Activated T-helper 9 cell treated with anti-CD3 and anti-CD28 coated beads, Interleukin-2, amount 50 U/mL, for 16 hours (primary cell): Measurements from ENCODE around the gene ATL3.
"Not testable (repeated sequence)": the region's sequence is repeated elsewhere in the genome, so short reads cannot be mapped to it uniquely, and the experiment has no call there.

Experiments used
- DNase-seq: peaks from one replicate; pipeline ENCODE4 v3.0.0-alpha.2; 2020; ENCODE audit warnings: low read depth

The ATL3 gene

DNA sequence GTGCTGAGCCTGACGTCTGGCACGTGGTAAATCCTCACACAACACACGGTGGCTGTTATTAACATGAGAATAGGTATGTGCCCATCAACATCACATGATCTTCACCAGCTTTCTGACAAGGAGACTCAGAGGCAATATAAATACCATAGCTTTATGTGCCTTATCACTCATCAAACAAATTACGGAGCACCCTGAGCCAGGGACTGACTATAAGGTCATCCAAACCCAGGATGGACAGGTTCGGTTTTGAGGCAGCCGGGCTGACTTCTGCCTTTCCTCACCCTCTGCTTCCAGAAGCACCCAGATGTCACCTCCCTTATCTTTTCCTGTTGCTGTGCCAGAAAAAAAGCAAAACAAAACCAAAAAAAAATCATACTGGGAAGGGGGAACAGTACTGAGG lies 51.2 kb downstream of the ATL3 start:
- DNase-seq = no peak

DNA sequence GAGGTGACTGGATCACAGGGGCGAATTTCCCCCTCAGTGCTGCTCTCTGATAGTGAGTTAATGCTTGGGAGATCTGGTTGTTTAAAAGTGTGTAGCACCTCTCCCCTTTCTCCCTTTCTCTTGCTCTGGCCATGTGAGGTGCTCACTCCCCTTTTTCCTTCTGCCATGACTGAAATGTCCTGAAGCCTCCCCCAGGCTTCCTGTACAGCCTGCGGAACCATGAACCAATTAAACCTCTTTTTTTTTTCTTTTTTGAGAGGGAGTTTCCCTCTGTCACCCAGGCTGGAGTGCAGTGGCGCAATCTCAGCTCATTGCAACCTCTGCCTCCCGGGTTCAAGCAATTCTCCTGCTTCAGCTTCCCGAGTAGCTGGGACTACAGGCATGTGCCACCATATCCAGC lies 53.5 kb downstream of the ATL3 start:
- not testable (repeated sequence) for DNase-seq

DNA sequence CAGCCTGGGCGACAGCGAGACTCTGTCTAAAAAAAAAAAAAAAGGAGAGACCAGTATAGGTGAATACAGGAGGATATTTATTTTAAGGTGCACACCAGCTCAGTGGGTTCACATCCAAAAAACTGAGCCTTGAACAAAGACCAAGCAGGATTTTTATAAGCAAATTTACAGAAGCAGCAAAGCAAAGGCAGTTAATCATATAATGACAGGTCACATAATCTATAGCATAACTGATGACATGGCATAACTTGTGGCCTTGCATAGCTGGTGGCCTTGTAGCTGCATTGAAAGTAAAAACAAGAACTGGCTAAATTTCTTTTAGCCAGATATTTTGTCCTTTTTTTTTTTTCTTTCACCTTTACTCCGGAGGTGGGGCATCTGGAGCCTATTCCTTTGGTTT lies 54.2 kb downstream of the ATL3 start:
- DNase-seq = no peak

DNA sequence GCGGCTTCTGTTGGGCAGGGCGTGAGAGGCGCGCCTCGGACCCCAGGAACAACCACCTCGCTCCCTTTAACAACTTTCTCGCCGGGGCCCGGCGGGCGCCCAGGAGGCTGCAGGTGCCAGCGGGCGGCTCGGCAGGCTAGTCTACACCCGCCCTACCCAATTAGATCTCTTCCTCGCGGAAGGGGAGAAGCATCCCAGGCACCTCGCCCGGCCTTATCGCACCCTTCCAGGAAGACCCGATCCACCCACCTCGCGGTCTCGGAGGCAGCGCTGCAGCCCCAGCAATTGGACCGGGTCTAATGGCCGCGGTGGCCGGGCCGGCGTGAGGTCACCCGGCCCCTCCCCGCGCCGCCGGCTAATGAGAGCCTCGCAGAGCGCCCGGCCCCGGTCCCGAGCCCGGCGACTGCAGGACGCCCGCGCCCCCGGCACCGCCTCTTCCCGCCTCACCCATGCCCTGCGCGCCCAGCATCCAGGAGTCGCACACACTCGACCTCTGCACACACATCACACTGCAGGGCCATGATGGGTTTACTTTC lies 57.0 kb downstream of the ATL3 start, which contains the start of gene PLAAT3:
TSS of gene PLAAT3 (minus strand) at position 298 of the 536 bp plus-strand sequence. CDS start 419 bp downstream, outside the sequence.
- DNase-seq = peak; percentile 8

DNA sequence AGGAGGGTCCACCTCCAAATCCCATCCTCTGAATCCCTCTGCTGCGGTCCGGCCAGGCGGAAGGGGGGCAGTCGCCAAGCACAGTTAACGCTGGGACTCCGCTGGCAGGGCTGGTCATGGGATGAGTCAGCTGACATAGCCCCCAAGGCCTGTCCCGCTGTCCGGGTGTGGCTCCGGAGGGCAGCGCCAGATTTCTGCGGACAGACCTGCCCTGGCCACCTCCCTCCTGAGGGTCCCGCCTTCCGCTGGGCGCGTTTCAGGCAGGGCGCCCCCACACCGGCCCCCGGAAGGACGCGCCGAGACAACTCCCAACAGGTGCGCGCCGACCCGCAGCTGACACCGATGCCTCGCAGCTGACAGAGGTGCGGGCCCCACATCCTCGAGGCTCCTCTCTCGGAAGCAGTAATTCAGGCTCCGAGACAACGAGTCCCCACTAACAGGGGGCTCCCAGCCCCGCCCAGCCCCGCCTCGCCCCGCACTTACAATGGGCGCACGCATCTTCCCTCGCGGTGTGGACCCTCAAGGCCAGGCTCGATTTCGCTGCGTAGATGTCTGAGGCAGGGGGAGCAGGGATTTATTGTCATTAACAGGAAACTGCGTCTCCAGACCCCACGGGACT lies 57.5 kb downstream of the ATL3 start:
- peak; percentile 12 for DNase-seq

DNA sequence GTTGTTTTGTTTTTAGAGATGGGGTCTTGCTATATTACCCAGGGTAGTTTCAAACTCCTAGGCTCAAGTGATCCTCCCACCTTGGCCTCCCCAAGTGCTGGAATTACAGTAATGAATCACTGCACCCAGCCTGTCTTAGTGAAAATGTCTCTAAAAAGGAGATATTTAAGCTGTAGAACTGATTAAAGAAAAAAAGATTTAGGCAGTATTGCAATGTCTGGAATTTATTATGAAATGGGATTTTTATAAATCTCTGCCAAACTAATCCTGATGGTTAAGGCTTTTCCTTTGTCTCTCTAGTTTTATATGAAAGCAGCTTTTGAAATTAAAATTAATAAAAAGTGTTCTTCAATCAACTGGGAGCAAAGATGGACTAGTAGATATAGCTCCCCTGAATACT lies 59.0 kb downstream of the ATL3 start:
- no peak for DNase-seq

DNA sequence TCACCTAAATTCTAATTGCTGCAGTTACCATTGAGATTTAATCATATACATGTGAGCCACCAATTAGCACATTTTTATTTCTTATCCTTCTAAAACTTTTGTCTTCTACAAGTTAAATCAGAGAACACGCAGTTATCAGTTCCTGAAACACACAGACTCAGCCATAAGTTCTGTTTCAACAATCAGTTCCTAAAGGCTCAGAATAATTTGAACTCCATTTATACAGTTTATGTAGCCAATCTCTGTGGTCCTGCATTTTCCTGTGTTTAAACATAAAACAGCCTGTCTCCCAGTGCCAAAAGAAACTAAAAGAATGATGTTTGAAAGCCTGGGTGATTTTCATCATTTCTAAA lies 59.8 kb downstream of the ATL3 start:
- no peak for DNase-seq

DNA sequence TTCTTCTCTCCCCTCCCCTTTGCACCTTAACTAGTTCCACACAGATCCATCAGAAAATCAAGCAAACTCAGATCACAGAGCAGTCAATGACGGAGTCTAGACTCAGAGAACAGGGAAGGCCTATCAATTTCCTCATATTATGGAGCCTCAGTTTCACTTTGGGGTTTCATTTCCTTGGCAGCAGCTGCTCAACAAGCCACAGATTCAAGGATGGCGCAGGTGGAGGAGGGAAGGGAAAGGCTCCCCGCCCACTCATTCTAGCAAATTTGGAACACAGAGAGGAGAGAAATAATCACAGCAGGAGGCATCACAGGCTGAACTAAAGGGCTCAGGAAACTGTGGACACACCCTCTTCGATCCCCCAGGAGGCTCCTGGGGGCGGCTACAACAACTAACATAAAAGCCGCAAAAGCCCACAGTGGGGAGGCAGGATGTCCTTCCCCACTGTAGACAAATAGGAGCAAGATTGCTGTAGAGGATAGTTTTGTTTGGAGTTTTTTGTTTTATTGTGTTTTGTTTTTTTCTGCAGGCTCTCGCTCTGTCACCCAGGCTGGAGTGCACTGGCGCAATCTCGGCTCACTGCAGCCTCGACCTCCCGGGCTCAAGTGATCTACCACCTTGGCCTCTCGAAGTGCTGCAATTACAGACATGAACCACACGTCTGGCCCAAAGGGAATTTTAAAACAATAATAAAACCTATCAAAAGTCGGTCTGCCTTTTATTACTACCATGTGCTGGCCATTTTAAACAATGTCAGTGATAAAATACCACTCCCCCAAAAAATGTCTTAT lies 60.4 kb downstream of the ATL3 start:
- DNase-seq = no peak

DNA sequence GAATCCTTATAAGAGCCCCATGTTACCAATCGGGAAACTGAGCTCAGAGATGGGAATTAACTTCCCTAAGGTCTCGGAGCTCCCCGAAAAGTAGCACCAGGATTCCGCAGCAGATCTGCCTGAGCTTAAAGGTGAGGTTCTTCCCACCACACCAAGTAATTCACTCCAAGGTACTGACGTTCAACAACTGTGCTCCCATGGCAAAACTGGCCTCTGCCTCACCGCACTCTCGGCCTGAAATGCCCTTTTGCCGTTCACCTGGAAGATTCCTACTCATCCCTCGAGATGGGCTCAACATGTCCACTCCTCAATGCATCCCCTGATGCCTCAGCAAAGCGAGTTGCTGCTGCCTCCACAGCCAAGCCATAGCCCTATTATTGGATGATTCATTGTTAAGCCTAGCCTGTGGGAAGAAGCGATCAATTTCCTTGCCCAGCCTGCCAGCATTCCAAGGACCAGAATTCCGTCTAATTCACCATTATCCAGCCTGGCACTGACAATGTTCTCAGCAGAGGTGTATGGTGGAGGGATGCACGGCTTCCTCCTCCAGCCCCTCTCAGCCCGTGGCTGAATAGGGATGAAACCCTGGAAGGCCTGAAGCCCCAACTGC lies 61.1 kb downstream of the ATL3 start:
- no peak for DNase-seq

DNA sequence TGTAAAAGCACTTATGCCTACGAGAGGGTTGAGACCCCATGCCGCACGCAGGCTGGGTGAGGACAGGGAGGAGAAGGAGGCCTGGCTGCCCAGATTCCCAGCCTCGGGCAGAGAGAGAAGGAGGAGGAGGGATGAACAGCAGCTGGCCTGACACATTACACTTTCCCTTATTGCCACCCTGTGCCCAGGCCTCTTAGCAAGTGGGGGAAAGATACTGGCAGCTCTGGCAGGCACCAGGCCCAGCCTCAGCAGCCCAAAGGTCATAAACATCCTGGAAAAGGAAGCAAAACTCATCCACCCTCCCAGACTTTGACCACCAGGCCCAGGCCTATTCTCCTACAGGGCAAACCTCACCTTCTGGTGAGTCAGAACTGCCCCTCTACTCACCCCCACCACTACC lies 61.6 kb downstream of the ATL3 start:
- DNase-seq = no peak

DNA sequence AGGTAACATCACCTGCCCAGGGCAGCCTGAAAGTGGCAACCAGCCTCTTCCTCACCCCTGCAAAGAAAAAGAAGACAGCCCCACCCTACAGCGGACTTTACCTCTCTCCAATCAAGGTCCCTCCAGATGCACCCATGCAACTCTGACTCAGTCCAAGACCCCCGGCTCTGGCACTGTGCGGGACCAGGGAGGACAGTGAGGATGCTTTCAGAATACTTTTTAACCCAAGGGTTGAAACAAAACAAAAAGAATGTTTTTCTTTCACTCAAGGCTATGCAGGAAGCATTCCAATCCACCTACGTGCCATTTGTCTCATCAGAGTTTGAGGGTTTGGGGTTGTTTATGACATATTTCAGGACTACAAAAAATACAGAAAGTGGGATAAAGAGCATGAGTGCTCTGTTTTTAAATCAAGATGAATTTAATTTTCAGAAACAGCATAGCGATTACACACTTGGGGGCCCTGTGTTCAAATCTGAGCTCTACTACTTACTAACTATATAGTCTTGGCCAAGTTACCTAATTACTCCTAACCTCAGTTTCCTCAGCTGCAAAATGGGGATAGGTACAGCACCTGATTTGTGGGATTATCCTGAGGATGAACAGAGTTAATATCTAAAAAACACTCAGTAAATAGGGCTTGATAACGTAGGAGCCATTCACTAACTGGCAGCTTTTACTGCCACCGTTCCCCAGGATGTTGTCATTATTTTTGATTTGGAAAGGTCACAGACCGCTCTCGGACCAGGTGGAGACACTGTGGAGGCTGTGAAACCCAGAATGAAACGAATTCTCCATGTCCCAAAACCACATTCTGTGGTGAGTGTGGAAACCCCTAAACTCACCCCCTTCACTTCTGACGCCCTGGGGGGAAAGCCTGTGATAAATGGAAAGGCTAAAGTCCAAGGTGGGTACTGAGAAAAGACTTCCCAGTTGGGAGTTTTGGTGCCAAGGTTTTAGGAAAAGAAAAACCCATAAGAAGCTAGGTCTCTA lies 62.5 kb downstream of the ATL3 start:
- DNase-seq = no peak

DNA sequence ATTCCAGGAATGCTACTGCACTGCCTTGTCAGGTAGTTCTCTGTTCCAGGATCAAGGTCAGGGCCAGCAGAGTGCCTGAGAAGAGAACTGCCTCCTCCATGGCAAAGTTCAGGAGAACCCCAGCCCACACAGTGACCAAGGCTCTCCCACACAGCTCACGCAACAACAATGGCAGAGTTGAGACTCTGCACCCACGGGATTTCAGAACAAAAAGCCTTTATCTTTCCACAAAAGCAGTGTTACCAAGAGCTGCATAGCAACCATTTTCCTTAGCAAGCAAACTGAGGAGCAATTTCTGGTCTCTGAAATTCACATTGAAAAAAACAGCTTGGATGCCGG lies 68.0 kb downstream of the ATL3 start:
- no peak for DNase-seq

DNA sequence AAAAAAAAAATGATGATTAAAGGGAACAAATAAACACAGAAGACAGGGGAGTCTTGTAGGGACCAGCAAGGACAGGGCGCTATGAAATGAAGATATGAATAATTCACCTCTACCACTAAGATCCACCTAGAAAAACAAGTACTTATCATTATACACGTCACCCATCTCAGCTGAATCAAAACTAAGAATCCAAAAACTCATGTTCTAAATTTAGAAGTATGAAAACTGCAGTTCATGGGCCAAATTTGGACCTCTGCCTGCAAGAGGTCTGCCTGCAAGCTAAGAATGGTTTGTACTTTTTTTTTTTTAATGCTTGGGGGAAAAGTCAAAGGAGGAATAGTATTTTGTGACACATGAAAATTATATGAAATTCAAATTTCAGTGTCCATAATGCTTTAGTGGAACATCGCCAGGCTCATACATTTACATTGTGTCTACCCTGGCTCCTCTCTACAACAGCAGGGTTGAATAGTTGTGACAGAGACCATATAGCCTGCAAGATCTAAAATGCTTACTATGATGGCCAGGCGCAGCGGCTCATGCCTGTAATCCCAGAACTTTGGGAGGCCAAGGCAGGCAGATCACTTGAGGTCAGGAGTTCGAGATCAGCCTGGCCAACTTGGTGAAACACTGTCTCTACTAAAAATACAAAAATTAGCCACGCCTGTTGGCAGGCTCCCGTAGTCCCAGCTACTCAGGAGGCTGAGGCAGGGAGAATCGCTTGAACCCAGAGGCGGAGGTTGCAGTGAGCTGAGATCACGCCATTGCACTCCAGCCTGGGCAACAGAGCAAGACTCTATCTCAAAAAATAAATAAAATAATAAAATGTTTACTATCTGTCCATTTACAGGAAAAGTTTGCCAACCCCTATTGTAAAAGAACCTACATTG lies 68.6 kb downstream of the ATL3 start:
- not testable (repeated sequence) for DNase-seq

DNA sequence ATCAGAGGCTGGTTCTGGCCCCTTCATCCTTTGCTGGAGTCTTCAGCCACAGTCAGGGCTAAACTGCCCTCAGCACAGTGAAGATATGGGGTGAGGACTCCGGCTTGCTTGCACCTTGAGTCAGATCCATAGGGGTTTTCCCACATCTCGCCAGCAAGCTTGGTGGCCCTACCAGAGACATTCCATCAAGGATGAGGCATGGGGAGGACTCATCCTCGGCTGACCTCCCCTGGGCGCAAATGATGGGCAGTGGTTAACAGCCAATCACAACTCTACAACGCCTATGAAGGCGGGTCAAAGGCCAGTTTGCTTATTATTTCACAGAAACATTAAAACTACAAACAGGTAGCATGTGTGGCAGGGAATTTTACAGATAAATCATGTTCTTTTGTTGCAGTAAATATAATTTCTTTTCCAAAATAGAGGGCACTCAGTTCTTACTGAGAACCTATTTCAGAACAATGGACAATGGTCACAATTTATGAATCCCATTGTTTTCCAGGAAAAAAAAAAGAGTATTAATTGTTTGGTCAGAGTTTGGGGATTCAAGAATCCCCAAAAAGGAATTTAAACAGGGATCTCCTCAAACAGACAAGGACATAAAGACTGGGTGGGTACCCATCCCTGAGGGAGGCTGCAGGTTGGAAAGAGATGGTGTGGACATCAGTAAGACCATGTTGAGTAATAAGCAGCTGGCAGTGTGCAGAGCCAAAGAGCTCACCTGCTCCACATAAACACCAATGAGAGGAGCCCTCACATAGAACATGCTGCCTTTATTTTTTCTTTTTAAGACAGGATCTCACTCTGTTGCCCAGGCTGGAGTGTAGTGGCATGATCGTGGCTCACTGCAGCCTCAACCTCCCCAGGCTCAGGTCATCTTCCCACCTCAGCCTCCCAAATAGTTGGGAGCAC lies 71.7 kb downstream of the ATL3 start:
- DNase-seq = no peak

DNA sequence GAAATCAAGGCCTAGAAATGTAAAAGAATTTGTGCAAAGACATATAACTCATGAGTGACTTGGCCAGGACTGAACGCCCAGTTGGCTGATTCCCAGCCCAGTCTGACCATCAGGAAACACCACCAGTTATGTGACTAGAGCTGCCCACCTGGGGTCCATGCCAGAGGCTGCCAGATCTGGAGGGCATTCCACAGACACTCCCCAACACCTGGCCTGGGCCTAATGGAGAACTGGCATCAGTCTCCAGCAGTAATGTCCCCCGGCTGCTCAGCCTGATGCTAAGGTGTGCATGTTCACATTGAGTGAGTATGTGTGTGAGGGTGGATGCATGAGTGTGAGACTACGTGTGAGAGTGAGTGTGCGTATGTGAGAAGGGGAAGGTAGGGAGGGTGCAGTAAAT lies 72.6 kb downstream of the ATL3 start:
- no peak for DNase-seq

DNA sequence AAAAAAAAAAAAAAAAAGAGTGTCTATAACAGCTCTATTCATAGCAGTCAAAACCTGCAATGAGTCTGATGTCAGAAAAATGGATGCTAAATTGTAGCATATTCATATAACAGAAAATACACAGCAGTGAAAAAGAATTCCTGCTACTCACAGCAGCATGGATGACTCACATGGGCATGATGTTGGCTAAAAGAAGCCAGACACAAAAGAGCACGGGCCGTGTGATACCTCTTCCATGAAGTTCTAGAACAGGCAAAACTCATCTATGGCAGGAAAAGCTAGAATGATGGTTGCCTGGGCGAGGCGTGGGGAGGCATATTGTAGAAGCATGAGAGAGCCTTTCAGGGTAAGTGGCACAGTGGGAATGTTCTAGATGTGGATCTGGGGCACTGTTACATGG lies 75.9 kb downstream of the ATL3 start:
- no peak for DNase-seq

DNA sequence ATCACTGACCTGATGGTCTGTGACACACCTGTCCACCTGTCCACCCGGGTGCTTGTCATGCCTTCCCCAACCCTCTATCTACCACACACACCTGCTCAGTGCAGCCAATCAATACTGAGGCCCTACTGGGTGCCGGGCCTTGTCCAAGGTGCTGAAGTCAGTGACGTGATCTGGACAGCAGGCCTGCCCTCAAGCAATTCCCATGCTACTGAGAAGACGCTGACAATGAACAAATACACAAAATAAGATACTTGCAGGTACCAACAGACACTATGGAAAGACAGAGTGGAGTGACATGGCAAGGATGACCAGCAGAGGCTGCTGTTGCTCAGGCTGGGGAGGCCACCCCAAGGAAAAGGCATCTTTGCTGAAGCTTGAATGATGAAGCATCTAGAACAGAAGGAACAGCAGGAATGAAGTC lies 78.2 kb downstream of the ATL3 start:
- DNase-seq = no peak

DNA sequence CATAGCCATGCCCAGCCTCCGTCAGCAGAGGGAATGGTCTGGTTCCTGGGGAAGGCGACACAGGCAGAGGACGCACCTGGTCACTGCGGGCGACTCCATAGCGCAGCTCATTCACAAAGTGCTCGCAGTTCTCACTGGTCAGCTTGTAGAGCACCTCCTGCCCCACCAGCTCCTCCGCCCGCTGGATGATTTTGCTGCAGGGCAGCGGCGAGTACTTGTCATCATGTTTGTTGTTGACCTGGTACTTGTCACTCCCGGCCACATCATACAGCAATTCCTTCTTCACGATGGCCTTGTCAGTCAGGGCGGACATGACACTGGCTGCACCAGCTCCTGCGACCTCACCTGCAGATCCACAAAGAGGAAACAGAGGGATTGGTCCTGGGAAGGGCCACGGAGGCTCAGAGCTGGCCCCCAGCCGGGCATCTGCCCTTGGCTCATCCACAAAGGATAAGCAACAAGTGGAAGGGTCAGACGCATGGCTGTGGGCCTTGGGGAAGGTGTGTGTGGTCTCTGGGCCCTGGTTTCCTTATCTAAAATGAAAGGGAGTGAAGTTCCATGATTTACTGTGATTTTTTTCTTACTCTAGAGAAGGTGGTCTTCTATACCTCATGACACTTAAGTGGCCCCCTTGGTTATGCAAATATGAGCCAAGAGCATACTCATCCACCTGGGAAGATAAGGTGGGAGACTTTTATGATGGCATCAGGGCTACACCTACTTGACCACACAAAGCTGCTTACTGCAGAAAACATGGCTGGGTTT lies 81.0 kb downstream of the ATL3 start:
- DNase-seq = no peak

DNA sequence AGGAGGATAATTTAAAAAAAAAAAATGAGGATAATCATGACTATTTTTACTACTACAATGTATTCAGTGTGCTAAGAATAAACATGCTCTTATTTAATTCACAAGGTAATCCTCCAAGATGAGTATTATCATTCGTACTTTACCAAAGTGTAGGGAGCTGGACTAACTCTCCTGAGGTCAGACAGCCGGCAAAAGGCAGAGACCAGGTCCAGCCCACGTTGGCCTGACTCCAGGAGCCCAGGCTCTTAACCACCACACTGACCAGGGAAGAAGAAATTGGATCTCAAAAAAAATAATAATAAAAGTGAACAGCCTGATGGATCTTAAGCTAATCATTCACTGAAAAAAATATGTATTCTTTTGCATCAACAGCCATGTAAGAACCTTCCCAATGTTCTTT lies 82.2 kb downstream of the ATL3 start:
- no peak for DNase-seq
